Measurements from ENCODE around the gene PRELID1.

- no peak for TF ChIP-seq CTCF (IDR thresholded peaks at IDR 0.05)
- TF ChIP-seq ZFX (IDR thresholded peaks at IDR 0.05; ENCODE audit: borderline replicate concordance), result no peak
These were observed 40.2 kb downstream of the PRELID1 start for GRCh38 chr5:177343777-177344176.

Data from 22Rv1 (cell line).